Measurements from ENCODE around the gene SLC6A13. TPM values are rescaled to one million over a fixed set of nuclear protein-coding genes. Genes with fewer than 3 reads are reported as not detected.

The SLC6A13 gene
- total RNA-seq, 2 donors from 2014 or later, result 1.3 to 2.0 TPM

- no peak for DNase-seq
- intact Hi-C loops (cut with DNase I), result no loop called here
- ATAC-seq, result peak; percentile 31 to 63
These were observed 5.2 kb upstream of the SLC6A13 start for GRCh38 chr12:267581-268482.

- DNase-seq (no peak), ATAC-seq (no peak)
- intact Hi-C loops (cut with DNase I), result no loop called here
These were observed 2.5 kb upstream of the SLC6A13 start for GRCh38 chr12:265096-265495.

- DNase-seq, result no peak
- intact Hi-C loops (cut with DNase I), result no loop called here
- no peak for ATAC-seq
These were observed 1.6 kb upstream of the SLC6A13 start for GRCh38 chr12:264269-264668.

- peak in 1 of 2 donors; percentile 20 for ATAC-seq
- no peak for DNase-seq
- intact Hi-C loops (cut with DNase I), result no loop called here
These were observed 938 bp upstream of the SLC6A13 start for GRCh38 chr12:263574-263973.

- ATAC-seq (no peak), DNase-seq (no peak)
- intact Hi-C loops (cut with DNase I), result no loop called here
These were observed 523 bp downstream of the SLC6A13 start for GRCh38 chr12:262113-262512.

GRCh38 chr12:257521-258321, 4.9 kb downstream of the SLC6A13 start:
- no peak for ATAC-seq
- intact Hi-C loops (cut with DNase I), result no loop called here
- no peak for DNase-seq

GRCh38 chr12:256958-257357, 5.7 kb downstream of the SLC6A13 start:
- no peak for ATAC-seq
- intact Hi-C loops (cut with DNase I), result no loop called here
- no peak for DNase-seq

GRCh38 chr12:256225-256624, 6.4 kb downstream of the SLC6A13 start:
- ATAC-seq (no peak), DNase-seq (no peak)
- intact Hi-C loops (cut with DNase I), result no loop called here

- intact Hi-C loops (cut with DNase I), result no loop called here
- ATAC-seq (no peak), DNase-seq (no peak)
These were observed 7.7 kb downstream of the SLC6A13 start for GRCh38 chr12:254912-255311.

- ATAC-seq (no peak), DNase-seq (no peak)
- intact Hi-C loops (cut with DNase I), result no loop called here
These were observed 8.6 kb downstream of the SLC6A13 start for GRCh38 chr12:254039-254438.

GRCh38 chr12:253116-253831, 9.4 kb downstream of the SLC6A13 start:
- intact Hi-C loops (cut with DNase I), result no loop called here
- DNase-seq, result no peak
- ATAC-seq, result no peak

GRCh38 chr12:252636-253035, 10.0 kb downstream of the SLC6A13 start:
- ATAC-seq (no peak), DNase-seq (no peak)
- intact Hi-C loops (cut with DNase I), result no loop called here

GRCh38 chr12:247271-247670, 15.4 kb downstream of the SLC6A13 start:
- ATAC-seq (no peak), DNase-seq (no peak)
- intact Hi-C loops (cut with DNase I), result no loop called here

GRCh38 chr12:243381-243780, 19.3 kb downstream of the SLC6A13 start:
- DNase-seq, result no peak
- ATAC-seq, result no peak
- intact Hi-C loops (cut with DNase I), result no loop called here

- ATAC-seq, result no peak
- intact Hi-C loops (cut with DNase I), result no loop called here
- DNase-seq, result no peak
These were observed 20.1 kb downstream of the SLC6A13 start for GRCh38 chr12:242496-242895.

- DNase-seq (no peak), ATAC-seq (no peak)
- intact Hi-C loops (cut with DNase I), result no loop called here
These were observed 21.4 kb downstream of the SLC6A13 start for GRCh38 chr12:241266-241665.

- intact Hi-C loops (cut with DNase I), result no loop called here
- DNase-seq, result no peak
These were observed 22.1 kb downstream of the SLC6A13 start for GRCh38 chr12:240566-240965.

GRCh38 chr12:238736-239398, 23.8 kb downstream of the SLC6A13 start:
- ATAC-seq, result no peak
- intact Hi-C loops (cut with DNase I), result no loop called here
- no peak for DNase-seq

More at GRCh38 chr12:240566-240965, 22.1 kb downstream of the SLC6A13 start:
- no peak for ATAC-seq

- intact Hi-C loops (cut with DNase I), result no loop called here
- no peak for ATAC-seq
- no peak for DNase-seq
These were observed 24.5 kb downstream of the SLC6A13 start for GRCh38 chr12:238116-238515.
